Endodermal cell (in vitro differentiated cells): ENCODE measurements around the gene DNAAF8. TPM values are rescaled to one million over a fixed set of nuclear protein-coding genes. Genes with fewer than 3 reads are reported as not detected.

ENCODE experiments used
- DNase-seq: peaks from one replicate; pipeline ENCODE4 v3.0.0-alpha.2; 2017
- H3K27ac ChIP-seq: 2 replicates; pipeline ENCODE4 v1.5.1; 2013; ENCODE audit warnings: mild to moderate bottlenecking, low read depth, low read length, moderate library complexity
- H3K27me3 ChIP-seq: 2 replicates; pipeline ENCODE4 v1.6.1; 2013; ENCODE audit warnings: mild to moderate bottlenecking, low read length, moderate library complexity; ENCODE audit not compliant: insufficient read depth, control insufficient read depth, poor library complexity, severe bottlenecking
- H3K36me3 ChIP-seq: 2 replicates; pipeline ENCODE4 v1.7.0; 2013; ENCODE audit warnings: mild to moderate bottlenecking, low read length, moderate library complexity; ENCODE audit not compliant: control insufficient read depth, insufficient read depth
- H3K4me1 ChIP-seq: one replicate; pipeline ENCODE4 v1.7.0; 2013; ENCODE audit warnings: low read length; ENCODE audit not compliant: control insufficient read depth, insufficient read depth
- H3K4me3 ChIP-seq: 2 replicates; pipeline ENCODE4 v1.5.1; 2013; ENCODE audit warnings: mild to moderate bottlenecking, low read length, moderate library complexity
- H3K9ac ChIP-seq: 2 replicates; pipeline ENCODE4 v1.6.1; 2013; ENCODE audit warnings: mild to moderate bottlenecking, low read length, moderate library complexity; ENCODE audit not compliant: poor library complexity, severe bottlenecking; ENCODE audit errors: extremely low read depth
- H3K9me3 ChIP-seq: 2 replicates; pipeline ENCODE4 v1.6.1; 2013; ENCODE audit warnings: mild to moderate bottlenecking, low read length, moderate library complexity; ENCODE audit not compliant: control insufficient read depth
- H3K27ac Mint-ChIP-seq: 2 replicates; pipeline ENCODE4 v1.8.0; 2020; ENCODE audit warnings: mixed read lengths
- H3K27me3 Mint-ChIP-seq: 2 replicates; pipeline ENCODE4 v1.8.0; 2021; ENCODE audit warnings: mild to moderate bottlenecking, mixed read lengths; ENCODE audit not compliant: insufficient read depth
- H3K36me3 Mint-ChIP-seq: 2 replicates; pipeline ENCODE4 v1.8.0; 2020; ENCODE audit warnings: low read depth, mixed read lengths
- H3K4me1 Mint-ChIP-seq: 2 replicates; pipeline ENCODE4 v1.8.0; 2020; ENCODE audit warnings: mixed read lengths
- H3K4me3 Mint-ChIP-seq: 2 replicates; pipeline ENCODE4 v1.8.0; 2020; ENCODE audit warnings: mild to moderate bottlenecking, moderate library complexity, mixed read lengths
- H3K9me3 Mint-ChIP-seq: 2 replicates; pipeline ENCODE4 v1.8.0; 2020; ENCODE audit warnings: mild to moderate bottlenecking, mixed read lengths
- WGBS, 2 experiments: methylation state at CpG; one replicate each; pipeline versions ENCODE4 v1.1.5 to v1.1.7; 2013; ENCODE audit warnings: missing lambda C conversion rate in 2 of 2, mixed read lengths in 1 of 2; ENCODE audit not compliant: insufficient coverage in 1 of 2, insufficient read length in 1 of 2; 5-methylcytosine and 5-hydroxymethylcytosine counted together
- total RNA-seq, 2 donors: library from RNA; stranded (reverse); fragmentation: NEBNext Ultra II Directional in 1 of 2; extraction: Animal tissue kit (Norgen Biotek cat#: 25700) in 1 of 2; gene quantifications; 2 replicates in 1 of 2; 3 replicates in 1 of 2; pipeline ENCODE4 v1.2.1, GENCODE V29; 2021
- TF ChIP-seq, protein P1 (sequence below): fragments of 200-600 bp; sonication (generic); conservative IDR thresholded peaks from 2 replicates; pipeline ENCODE4 v1.5.0; 2021; ENCODE audit warnings: antibody characterized with exemption, mild to moderate bottlenecking

DNAAF8 gene
- total RNA-seq, 2 donors from 2014 or later, result 0.35 to 0.64 TPM

DNA sequence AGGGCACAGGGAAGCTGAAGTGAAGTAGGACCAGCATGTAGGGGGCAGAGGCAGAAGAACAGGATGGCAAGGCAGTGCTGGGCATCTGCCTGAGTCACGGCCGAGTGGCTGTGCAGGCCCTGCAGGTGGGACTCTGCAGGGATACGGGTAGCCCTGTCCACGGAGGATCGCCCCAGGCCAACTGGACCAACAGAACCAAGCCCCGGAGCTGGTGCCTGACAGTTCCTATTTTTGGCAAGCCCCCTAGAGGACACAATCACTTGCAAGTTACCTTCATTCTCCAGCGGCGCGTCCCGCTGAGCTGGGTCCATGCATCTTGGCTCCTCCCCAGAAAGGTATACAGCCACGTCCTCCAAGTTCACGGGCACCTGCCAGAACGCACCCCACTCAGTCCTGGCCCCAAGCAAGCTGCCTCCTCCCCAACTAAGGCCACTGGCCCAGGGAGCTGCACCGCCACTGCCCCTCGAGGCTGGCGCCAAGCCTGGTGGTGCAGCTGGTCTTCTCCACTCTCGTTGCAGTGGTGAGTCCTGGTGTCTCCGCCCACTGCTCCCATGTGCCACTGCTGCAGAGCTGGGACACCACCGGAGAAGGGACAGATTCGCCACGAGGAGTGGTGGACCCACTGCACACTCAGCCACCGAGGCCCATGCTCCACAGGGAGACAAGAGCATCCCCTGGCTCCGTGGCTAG, 26.0 kb downstream of the DNAAF8 start:
- Histone ChIP-seq H3K27me3 (no peaks in the 10 kb centered on the region), H3K4me3 (no peak overlapping the region), H3K9me3 (peaks cover 11% of the 10 kb centered on the region), H3K4me1 (no peaks in the 10 kb centered on the region), H3K9ac (no peak overlapping the region), H3K27ac (no peak overlapping the region), H3K36me3 (peaks cover 68% of the 10 kb centered on the region)
- no peaks in the 10 kb centered on the region for H3K4me1 Mint-ChIP-seq
- no peak for DNase-seq
- H3K27ac Mint-ChIP-seq, result no peak overlapping the region
- no peaks in the 10 kb centered on the region for H3K27me3 Mint-ChIP-seq
- 95 to 96% methylated on average over 11 to 23 of the region's 23 CpGs for WGBS, 2 experiments
- peaks cover 11% of the 10 kb centered on the region for H3K9me3 Mint-ChIP-seq
- TF ChIP-seq, protein P1, sequence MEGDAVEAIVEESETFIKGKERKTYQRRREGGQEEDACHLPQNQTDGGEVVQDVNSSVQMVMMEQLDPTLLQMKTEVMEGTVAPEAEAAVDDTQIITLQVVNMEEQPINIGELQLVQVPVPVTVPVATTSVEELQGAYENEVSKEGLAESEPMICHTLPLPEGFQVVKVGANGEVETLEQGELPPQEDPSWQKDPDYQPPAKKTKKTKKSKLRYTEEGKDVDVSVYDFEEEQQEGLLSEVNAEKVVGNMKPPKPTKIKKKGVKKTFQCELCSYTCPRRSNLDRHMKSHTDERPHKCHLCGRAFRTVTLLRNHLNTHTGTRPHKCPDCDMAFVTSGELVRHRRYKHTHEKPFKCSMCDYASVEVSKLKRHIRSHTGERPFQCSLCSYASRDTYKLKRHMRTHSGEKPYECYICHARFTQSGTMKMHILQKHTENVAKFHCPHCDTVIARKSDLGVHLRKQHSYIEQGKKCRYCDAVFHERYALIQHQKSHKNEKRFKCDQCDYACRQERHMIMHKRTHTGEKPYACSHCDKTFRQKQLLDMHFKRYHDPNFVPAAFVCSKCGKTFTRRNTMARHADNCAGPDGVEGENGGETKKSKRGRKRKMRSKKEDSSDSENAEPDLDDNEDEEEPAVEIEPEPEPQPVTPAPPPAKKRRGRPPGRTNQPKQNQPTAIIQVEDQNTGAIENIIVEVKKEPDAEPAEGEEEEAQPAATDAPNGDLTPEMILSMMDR, result peak; percentile 16
- H3K4me3 Mint-ChIP-seq, result no peak overlapping the region
- H3K36me3 Mint-ChIP-seq, result peaks cover 79% of the 10 kb centered on the region

DNA sequence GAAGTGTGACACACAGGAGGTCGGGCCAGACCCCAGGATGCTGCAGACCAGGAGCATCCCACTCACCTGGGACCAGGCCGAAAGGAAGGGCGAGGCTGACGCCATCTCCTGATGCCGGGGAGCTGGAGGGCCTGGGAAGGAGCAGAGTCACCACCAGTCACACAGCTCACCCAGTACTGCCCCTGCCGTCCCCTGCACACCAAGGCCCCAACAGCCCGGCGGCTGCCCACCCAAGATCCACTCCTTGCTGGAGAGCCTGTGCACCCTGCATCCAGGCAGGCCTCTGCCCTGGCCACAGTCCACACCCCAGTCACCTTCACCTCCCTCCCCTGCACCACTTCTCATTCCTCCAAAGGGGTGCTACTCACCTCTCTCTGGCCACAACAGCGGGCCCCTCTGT, 27.9 kb downstream of the DNAAF8 start:
- H3K27me3 Mint-ChIP-seq, result no peaks in the 10 kb centered on the region
- no peak overlapping the region for H3K27ac Mint-ChIP-seq
- Histone ChIP-seq H3K9me3 (no peaks in the 10 kb centered on the region), H3K9ac (no peak overlapping the region), H3K4me3 (no peak overlapping the region), H3K36me3 (peaks cover 51% of the 10 kb centered on the region), H3K4me1 (no peaks in the 10 kb centered on the region), H3K27me3 (no peaks in the 10 kb centered on the region), H3K27ac (no peak overlapping the region)
- H3K4me1 Mint-ChIP-seq, result peaks cover 7% of the 10 kb centered on the region
- no peak overlapping the region for H3K4me3 Mint-ChIP-seq
- H3K9me3 Mint-ChIP-seq, result no peaks in the 10 kb centered on the region
- no peak for DNase-seq
- TF ChIP-seq, protein P1, result no peak
- peaks cover 63% of the 10 kb centered on the region for H3K36me3 Mint-ChIP-seq
- 78 to 93% methylated on average over 3 to 9 of the region's 9 CpGs for WGBS, 2 experiments

DNA sequence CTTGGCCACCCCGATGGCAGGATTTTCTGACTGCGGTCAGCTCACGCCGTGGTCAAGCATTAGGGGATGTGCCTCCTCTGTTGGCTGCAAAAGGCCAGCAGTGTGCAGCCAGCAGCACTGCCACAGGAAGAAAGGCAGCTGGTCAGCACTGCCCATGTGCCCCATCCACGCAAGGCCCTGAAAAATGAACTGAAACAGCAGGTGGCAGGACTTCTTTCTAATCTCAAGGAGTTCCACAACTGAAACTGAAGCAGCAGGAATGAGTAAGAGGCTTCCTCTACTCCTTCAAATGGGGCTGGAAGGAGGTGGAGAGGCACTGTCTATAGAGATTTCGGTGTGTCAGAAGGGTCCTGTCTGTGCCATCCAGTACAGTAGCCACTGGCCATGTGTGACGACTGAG, 29.5 kb downstream of the DNAAF8 start:
- Histone ChIP-seq H3K9me3 (no peaks in the 10 kb centered on the region), H3K27me3 (no peaks in the 10 kb centered on the region), H3K4me3 (no peak overlapping the region), H3K36me3 (peaks cover 48% of the 10 kb centered on the region), H3K27ac (no peak overlapping the region), H3K4me1 (no peaks in the 10 kb centered on the region), H3K9ac (no peak overlapping the region)
- Mint-ChIP-seq H3K27me3 (no peaks in the 10 kb centered on the region), H3K36me3 (peaks cover 52% of the 10 kb centered on the region), H3K27ac (no peak overlapping the region), H3K4me1 (peaks cover 10% of the 10 kb centered on the region), H3K9me3 (no peaks in the 10 kb centered on the region), H3K4me3 (no peak overlapping the region)
- no peak for DNase-seq
- TF ChIP-seq, protein P1, result no peak
- WGBS, 2 experiments, result 94 to 98% methylated on average over 7 of the region's 7 CpGs
